Cerebellar nuclear complex (tissue), 1 donor: ENCODE data around the gene SERPIND1.

ENCODE experiments used
- DNase-seq, 2 experiments: peaks; one replicate each; lab custom pipeline; 2025; lab: John Stamatoyannopoulos, UW

The SERPIND1 gene

GRCh38 chr22:20792221-20792965, 18.5 kb downstream of the SERPIND1 start:
- no peak for DNase-seq

- no peak for DNase-seq
Measured at GRCh38 chr22:20792966-20793728, 19.2 kb downstream of the SERPIND1 start.

DNA sequence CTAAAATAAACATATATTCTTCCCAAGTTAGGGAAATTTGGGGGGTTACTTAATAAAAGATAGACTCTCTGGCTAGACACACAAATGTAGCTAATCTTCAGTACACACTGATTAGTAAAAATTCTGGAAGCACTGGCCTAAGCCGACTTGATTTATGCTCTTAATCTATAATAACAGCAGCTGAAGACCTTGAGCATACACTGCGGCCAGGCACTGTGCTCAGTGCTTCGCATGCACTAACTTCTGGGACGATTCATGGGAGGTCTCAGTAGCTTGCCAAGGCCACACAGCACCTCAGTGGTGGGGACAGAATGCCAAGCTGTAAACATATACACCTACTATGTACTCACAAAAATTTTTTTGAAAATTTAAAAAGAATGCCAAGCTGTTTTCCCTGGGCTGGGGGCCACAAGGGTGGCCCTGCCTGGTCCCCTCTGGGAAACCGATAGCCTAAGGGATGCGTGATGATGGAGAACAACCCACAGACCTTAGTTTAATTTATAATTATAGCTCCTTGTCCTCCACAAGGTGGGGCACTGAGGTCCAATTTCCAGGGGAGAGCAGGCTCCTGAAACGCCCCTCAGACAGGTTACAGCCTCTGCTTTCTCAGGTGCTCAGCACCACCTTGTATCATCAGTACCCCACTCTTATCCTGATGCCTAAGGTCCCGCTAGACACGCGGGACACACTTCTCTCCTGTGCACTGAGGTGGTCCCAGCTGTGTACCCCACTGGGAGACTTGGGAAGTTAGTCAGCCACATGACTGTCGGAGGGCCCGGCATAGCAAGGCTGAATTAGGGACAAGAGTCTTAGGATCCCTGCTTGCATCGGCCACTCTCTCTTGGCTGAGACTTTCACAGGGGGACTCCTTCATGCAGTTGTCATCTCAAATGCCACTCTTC, 20.1 kb downstream of the SERPIND1 start:
- no peak for DNase-seq

DNA sequence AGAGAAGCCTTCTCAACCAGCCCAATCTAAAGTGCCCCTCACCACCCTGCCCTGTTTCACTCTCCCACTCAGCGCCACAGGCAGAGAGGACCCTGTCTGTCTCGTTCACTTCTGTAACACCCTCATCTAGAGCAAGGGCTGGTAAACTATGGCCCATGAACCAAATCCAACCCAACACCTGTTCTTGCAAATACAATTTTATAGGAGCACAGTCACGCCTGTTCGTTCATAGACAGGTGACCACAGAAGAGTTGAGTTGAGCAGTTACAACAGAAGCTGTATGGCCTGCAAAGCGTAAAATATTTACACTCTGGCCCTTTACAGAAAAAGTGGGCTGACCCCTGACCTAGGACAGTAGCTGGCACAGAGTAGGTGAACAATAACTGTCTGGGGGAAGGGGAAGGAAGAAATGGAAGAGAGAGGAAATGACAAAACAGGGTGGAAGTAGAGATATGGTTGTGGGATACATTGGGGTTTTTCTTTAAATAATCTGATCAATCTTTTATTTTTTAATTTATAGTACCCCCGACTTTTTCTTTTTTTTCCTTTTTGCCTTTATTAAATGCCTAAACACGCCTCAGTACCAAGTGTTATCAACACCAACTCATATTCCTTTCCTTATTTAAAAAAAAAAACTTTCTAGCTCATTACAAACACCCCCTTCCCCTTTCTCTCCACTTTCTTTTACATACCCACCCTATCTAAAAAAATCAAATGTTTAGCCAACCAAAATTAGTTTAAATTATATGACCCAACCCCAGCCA, 20.9 kb downstream of the SERPIND1 start:
- DNase-seq = no peak

GRCh38 chr22:20796731-20797130, 22.8 kb downstream of the SERPIND1 start:
- no peak for DNase-seq

DNA sequence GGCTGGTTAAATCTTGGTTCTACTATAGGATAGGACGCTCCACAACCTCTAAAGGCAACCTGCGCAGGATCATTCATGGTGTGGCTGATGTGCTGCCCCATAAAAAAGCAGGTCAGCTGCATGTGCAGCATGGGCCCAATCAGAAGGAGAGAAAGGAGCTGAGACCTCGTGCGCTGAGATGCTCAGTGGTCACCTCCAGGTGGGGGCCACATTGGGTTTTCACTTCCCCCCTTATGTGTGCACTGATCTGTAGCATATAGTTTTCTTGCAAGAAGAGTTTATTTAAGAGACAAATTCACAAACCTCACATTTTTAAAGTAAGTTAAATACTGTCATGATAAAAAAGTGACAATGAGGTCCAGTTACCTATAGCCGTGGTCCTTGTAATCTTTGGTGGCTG, 24.3 kb downstream of the SERPIND1 start:
- no peak for DNase-seq

DNA sequence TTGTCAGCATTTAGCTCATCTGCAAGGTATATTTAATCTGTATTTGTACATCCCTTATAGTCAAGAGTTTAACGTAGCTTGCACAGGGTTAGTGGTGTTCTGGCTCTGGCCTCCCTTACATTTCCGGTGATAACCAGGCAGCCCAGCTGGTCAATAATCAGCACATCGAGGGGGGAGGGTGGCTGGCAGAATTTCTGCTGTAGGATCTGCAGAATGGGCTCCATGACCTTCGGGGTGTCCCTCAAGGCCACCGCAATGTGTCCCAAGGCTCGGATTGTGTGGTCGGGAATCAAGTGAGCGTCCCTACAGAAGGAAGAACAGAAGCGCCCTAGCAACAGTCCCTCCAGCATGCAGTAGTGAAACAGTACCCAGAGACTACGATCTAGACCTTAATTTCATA, 25.1 kb downstream of the SERPIND1 start:
- no peak for DNase-seq

DNA sequence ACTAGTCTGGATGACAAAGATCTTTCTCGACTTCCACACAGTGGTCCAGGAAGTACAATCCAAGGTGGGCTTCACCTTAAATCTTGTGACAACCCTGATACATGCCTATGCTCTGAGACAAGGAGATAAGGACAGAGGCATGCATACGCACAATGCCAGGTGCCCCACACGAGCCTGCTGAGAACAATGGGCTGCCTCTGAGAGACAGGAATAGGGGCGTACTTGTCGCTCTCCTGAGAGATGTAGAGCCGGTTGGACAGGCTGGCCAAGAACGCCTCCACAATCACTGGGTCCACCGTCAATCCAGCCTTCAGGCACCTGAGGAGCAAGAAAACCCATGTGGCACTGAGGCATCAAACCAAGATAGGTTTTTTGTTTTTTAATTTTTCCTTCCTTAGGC, 25.5 kb downstream of the SERPIND1 start:
- DNase-seq = no peak

DNA sequence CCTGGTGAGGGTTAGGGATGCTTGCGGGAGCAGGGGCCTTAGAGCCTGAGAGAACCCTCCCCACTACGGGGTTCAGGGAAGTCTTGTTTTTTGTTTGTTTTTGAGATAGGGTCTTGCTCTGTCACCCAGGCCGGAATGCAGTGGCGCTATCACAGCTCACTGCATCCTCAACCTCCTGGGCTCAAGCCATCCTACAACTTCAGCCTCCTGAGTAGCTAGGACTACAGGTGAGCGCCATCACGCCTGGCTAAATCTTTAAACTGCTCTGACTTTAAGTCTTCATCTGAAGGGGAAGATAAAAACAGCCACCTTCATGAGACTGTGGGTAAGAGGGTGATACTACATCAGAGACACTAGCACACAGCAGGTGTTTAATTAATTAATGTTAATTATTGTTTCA, 28.5 kb downstream of the SERPIND1 start:
- DNase-seq = no peak

DNA sequence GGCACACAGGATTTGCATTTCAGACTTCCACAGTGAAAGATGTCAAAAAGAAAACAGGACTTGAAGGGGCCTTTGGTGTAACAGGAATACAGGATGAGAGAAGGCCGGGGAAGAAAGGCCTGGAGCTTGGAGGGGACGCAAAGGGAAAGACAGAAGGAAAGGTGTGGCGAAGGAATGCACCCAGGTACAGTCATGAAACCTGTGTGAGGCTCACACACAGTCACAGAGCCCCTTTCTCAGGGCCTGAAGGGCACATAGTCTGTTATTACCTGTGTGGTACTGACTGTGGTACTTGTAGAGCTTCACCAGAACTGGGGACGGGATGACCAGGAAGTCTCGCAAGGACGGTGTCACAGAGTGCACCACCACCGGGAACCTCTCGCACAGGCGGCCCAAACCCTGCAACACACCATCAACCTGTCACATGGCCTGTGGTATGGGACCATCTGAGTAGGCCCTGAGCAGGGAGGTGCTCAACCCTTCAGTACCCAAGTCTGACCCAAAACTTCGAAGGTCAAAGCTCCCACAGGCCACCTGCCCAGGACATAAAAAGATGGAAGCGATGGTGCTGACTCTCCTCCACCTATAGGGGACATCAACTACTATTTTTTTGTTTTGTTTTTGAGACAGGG, 29.1 kb downstream of the SERPIND1 start:
- DNase-seq = no peak

GRCh38 chr22:20803696-20804324, 29.9 kb downstream of the SERPIND1 start:
- no peak for DNase-seq

GRCh38 chr22:20804650-20805049, 30.7 kb downstream of the SERPIND1 start:
- DNase-seq = no peak

GRCh38 chr22:20805972-20806471, 32.1 kb downstream of the SERPIND1 start:
- DNase-seq = no peak

DNA sequence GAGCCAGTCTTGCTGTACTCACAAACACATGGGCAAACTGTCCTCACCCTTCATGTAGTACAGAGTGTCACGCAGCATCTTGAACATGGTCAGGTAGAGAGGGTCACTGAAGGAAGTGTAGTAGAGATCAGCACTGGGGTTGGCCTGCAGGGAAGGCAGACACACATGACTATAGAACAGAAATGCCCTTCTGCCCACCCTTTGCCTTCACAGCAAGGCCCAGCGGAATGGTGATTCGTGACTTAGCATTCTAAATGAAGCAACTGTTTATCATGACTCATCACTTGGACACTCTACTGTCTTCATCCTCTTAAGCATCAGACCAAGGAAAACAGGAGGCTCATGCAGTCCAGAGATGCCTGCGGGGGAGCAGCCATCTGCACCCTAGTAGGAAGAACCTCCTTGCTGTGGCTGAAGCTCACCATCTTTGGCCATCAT, 33.4 kb downstream of the SERPIND1 start:
- no peak for DNase-seq

DNA sequence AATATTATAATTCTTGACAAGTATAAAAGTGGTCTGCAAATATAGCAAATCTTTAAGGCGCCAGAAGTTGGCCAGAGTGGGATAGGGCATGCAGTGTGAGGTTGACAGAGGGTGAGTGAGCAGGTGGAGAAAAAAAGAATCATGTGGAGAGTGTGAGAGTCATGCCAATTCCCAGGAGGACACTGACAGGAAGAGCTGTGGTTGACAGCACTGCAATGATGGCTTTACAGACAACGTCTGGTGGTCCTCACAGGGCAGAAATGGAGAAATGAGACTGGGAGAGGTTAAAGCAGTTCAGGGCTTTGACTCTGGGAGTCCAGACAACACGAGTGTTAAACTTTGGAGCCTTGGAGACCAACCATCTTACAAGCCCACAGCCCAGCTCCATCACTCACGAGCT, 34.9 kb downstream of the SERPIND1 start:
- DNase-seq = no peak

GRCh38 chr22:20809538-20810185, 35.7 kb downstream of the SERPIND1 start:
- no peak for DNase-seq

DNA sequence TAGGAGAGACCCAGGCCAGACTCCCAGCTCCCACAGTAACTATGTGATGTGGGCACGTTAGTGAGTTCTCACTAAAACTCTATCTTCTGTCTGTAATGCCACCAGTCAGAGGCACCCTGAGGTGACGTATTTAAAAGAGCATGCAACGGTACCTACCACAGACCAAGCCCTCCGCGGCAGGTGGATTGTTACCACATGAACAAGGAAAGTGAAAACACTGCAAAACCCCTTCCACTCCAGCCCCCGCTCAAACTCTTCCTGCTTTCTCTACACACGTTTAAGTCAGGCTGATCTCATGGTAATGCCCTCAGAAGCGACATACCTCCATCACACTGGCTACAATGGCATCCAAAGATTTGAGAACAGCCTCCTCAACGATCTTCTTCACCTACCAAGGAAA, 36.7 kb downstream of the SERPIND1 start:
- no peak for DNase-seq

DNA sequence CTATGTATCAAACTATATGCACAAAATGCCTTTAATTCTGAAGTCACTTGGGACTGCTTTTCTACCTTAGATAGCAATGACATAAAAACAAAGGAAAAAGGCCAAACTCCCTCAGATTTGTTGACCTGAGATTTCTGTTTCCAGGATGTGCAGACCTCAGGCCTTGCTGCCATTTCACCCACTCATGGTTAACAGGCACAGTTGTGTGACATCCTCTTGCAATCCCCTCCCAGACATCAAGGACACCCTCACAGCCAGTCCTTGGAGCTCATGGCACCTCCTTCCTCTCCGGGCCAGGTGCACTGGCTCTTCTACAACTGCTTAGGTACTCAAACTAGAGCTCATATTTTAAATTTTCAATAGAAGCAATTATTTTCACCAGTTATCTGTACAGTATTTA, 37.3 kb downstream of the SERPIND1 start:
- DNase-seq = no peak

GRCh38 chr22:20811971-20812660, 38.2 kb downstream of the SERPIND1 start:
- no peak for DNase-seq
